Psoas muscle (tissue), 8 donors: ENCODE data around the gene LTA4H. TPM values are rescaled to one million over a fixed set of nuclear protein-coding genes. Genes with fewer than 3 reads are reported as not detected.

Experiments used
- ATAC-seq, 4 donors: fragments of 200-7000 bp; cut with Tn5 transposase; one replicate each; pipeline ENCODE4 v1.9.1; 2020; ENCODE audit warnings: moderate library complexity in 3 of 4, mild to moderate bottlenecking in 2 of 4
- DNase-seq, 2 donors: peaks; one replicate each; pipeline ENCODE4 v3.0.0-alpha.2; 2020
- H3K27ac ChIP-seq: fragments of 200-600 bp; one replicate; pipeline ENCODE4 v1.8.0; 2022
- H3K27me3 ChIP-seq, 3 donors: fragments of 200-600 bp in 1 of 3; one replicate each; pipeline versions ENCODE4 v1.6.1 to v1.8.0; 2013 to 2022; ENCODE audit warnings: low read length in 2 of 3, mild to moderate bottlenecking in 2 of 3, moderate library complexity in 1 of 3; ENCODE audit not compliant: insufficient read depth in 3 of 3
- H3K36me3 ChIP-seq, 2 donors: fragments of 200-600 bp in 1 of 2; one replicate each; pipeline versions ENCODE4 v1.6.1 to v1.8.0; 2013 to 2022; ENCODE audit warnings: low read depth in 1 of 2, mild to moderate bottlenecking in 1 of 2, moderate library complexity in 1 of 2; ENCODE audit not compliant: insufficient read depth in 1 of 2
- H3K4me1 ChIP-seq: fragments of 200-600 bp; one replicate; pipeline ENCODE4 v1.8.0; 2022
- H3K4me3 ChIP-seq: fragments of 200-600 bp; one replicate; pipeline ENCODE4 v1.8.0; 2022; ENCODE audit warnings: mild to moderate bottlenecking
- H3K9me3 ChIP-seq: fragments of 200-600 bp; one replicate; pipeline ENCODE4 v1.8.0; 2022
- CTCF ChIP-seq: fragments of 200-600 bp; IDR thresholded peaks from one replicate; pipeline ENCODE4 v1.8.0; 2022; ENCODE audit warnings: antibody characterized with exemption
- WGBS, 3 donors: extraction: QIAGEN DNeasy Blood & Tissue Kit; methylation state at CpG; one replicate each; pipeline versions ENCODE4 v1.1.6 to v1.1.7; 2013; 5-methylcytosine and 5-hydroxymethylcytosine counted together
- intact Hi-C, 2 donors: fragments of 100-400 bp; cut with DNase I; formaldehyde crosslinking; loops; one replicate each; pipeline versions ENCODE4 v1.11.0 to v1.14.2; 2022
- polyA plus RNA-seq, 3 donors: library from polyadenylated mRNA; stranded (reverse); fragments of 200-250 nt; gene quantifications; one replicate each; pipeline ENCODE4 v1.2.3, GENCODE V29; 2013
- total RNA-seq, 4 donors: library from RNA; stranded (reverse); fragmentation: NEBNext Ultra II Directional in 2 of 4; extraction: Animal tissue kit (Norgen Biotek cat#: 25700) in 2 of 4; gene quantifications; one replicate each; pipeline versions ENCODE4 v1.2.1 to v1.2.4, GENCODE V29; 2021 to 2023
- donor health status: healthy with polysubstance abuse.
- donor health status: DM: no; HTN: no; CAD: no; lungs with moderate emphysema.
- donor health status: Bipolar disorder and iron deficiency.
- donor health status: healthy.
- donor health status: DM: yes; HTN: yes; CAD: no.
- donor health status: DM: no; HTN: no; CAD: no.
- donor health status: DM: no; HTN: no; CAD: no.
- donor health status: DM: yes; HTN: yes; CAD: no.

LTA4H gene
- total and polyA plus RNA-seq, 7 donors, result 18.6 to 51.2 (median 31.3) TPM

DNA sequence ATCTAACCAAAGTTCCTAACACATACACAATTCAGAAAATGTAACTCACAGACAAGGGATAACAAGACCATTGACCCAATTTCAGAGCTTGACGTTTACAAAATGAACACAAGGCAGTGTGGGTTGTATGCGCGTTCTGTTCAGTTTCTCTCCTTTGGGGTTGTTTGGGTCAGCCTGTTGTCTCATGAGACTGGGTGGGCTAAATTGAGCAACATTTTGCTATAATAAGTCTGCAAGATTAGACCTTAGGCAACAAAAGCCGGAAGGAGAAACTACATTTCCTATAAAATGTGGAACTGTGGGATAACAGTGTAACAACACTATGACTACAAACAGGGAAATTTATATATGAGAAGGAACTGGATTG is 18.8 kb upstream of the LTA4H start:
- intact Hi-C loops, result no loop called here
- Histone ChIP-seq H3K27me3 (no peaks in the 10 kb centered on the region), H3K4me1 (no peaks in the 10 kb centered on the region), H3K27ac (no peak overlapping the region), H3K9me3 (no peaks in the 10 kb centered on the region), H3K36me3 (no peaks in the 10 kb centered on the region), H3K4me3 (no peak overlapping the region)
- no peak for ATAC-seq
- 65 to 69% (median 67%) methylated on average over 4 of the region's 4 CpGs for WGBS, 3 donors
- TF ChIP-seq CTCF, result no peak
- DNase-seq, result no peak

GRCh38 chr12:96053476-96054243 is 18.3 kb upstream of the LTA4H start:
- H3K4me1 ChIP-seq, result no peaks in the 10 kb centered on the region
- TF ChIP-seq CTCF, result no peak
- intact Hi-C loops, result no loop called here
- 73 to 77% (median 77%) methylated on average over 5 of the region's 5 CpGs for WGBS, 3 donors
- H3K9me3 ChIP-seq, result no peaks in the 10 kb centered on the region
- no peak overlapping the region for H3K4me3 ChIP-seq
- H3K27me3 ChIP-seq, result no peaks in the 10 kb centered on the region
- no peak for ATAC-seq
- H3K27ac ChIP-seq, result no peak overlapping the region
- no peak for DNase-seq
- no peaks in the 10 kb centered on the region for H3K36me3 ChIP-seq

DNA sequence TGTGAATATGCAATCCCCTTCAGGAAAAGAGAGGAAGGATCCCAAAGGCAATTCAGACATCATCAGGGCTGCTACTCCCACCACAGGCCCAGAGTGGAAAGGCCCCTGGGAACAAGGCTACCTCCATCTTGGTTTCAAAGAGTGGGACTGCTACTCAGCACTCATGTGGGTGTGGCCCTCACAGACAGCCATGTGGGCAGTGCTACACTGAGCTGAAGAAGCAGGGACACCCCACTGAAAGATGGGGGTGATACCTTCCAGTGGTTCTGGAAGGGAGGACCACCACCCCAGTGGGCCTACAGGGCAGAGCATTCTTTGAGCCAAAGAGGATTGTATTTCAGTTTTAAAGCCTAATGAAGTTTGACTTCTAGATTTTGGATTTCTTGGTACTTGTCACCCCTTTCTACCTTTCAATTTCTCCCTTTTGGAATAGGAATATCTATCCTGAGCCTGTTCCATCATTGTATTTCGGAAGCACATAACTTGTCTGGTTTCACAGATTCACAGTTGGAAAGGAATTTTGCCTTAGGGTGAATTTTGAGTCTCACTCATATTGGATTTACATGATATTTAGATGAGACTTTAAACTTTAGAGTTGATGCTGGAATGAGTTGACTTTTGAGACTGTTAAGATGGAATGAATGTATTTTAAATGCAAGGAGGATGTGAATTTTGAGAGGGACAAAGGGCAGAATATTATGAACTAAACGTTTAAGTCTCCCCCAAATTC is 16.5 kb upstream of the LTA4H start:
- Histone ChIP-seq H3K4me1 (no peaks in the 10 kb centered on the region), H3K4me3 (no peak overlapping the region), H3K36me3 (no peaks in the 10 kb centered on the region), H3K9me3 (no peaks in the 10 kb centered on the region), H3K27ac (no peak overlapping the region), H3K27me3 (no peaks in the 10 kb centered on the region)
- intact Hi-C loops, result no loop called here
- ATAC-seq (no peak), DNase-seq (no peak)
- no peak for TF ChIP-seq CTCF
- 85 to 90% (median 87%) methylated on average over 2 of the region's 2 CpGs for WGBS, 3 donors

- no peaks in the 10 kb centered on the region for H3K9me3 ChIP-seq
- H3K4me1 ChIP-seq, result no peaks in the 10 kb centered on the region
- no peaks in the 10 kb centered on the region for H3K27me3 ChIP-seq
- no peak for TF ChIP-seq CTCF
- intact Hi-C loops, result no loop called here
- 75 to 85% (median 78%) methylated on average over 2 of the region's 2 CpGs for WGBS, 3 donors
- DNase-seq (no peak), ATAC-seq (no peak)
- no peak overlapping the region for H3K27ac ChIP-seq
- H3K36me3 ChIP-seq, result no peaks in the 10 kb centered on the region
- H3K4me3 ChIP-seq, result no peak overlapping the region
These were observed 14.8 kb upstream of the LTA4H start for GRCh38 chr12:96050139-96050538.
